Loucy (cell line): Measurements from ENCODE around the gene ZNF831.

Experiments
- H2AFZ ChIP-seq: fragments of 200-600 bp; sonication (generic); 2 replicates; pipeline ENCODE4 v1.6.0; 2016; ENCODE audit warnings: antibody characterized with exemption, mild to moderate bottlenecking, low read length, moderate library complexity
- H3F3A ChIP-seq: fragments of 200-600 bp; 2 replicates; pipeline ENCODE4 v1.6.0; 2016; ENCODE audit warnings: antibody characterized with exemption, low read depth, mild to moderate bottlenecking
- H3K27me3 ChIP-seq: fragments of 200-600 bp; sonication (generic); 2 replicates; pipeline ENCODE4 v1.6.1; 2014; ENCODE audit warnings: low read length, mild to moderate bottlenecking; ENCODE audit not compliant: insufficient read depth, poor library complexity, severe bottlenecking
- H3K36me3 ChIP-seq: fragments of 200-600 bp; sonication (generic); 2 replicates; pipeline ENCODE4 v1.6.1; 2016; ENCODE audit warnings: low read length; ENCODE audit not compliant: insufficient read depth
- H3K4me1 ChIP-seq: fragments of 200-600 bp; sonication (generic); 2 replicates; pipeline ENCODE4 v1.5.1; 2014; ENCODE audit warnings: low read length, mild to moderate bottlenecking; ENCODE audit not compliant: insufficient read depth, poor library complexity, severe bottlenecking
- H3K4me2 ChIP-seq: fragments of 200-600 bp; sonication (generic); 2 replicates; pipeline ENCODE4 v1.6.0; 2014; ENCODE audit warnings: antibody characterized with exemption, low read length, low read depth, mild to moderate bottlenecking; ENCODE audit not compliant: poor library complexity, severe bottlenecking
- H3K4me3 ChIP-seq: fragments of 200-600 bp; sonication (generic); 2 replicates; pipeline ENCODE4 v1.5.1; 2014; ENCODE audit warnings: low read length, mild to moderate bottlenecking, mixed read lengths; ENCODE audit not compliant: poor library complexity, severe bottlenecking
- H3K79me2 ChIP-seq: fragments of 200-600 bp; sonication (generic); 2 replicates; pipeline ENCODE4 v1.6.1; 2014; ENCODE audit warnings: low read length; ENCODE audit not compliant: insufficient read depth
- H3K9ac ChIP-seq: fragments of 200-600 bp; sonication (generic); 2 replicates; pipeline ENCODE4 v1.6.0; 2014; ENCODE audit warnings: mild to moderate bottlenecking, low read depth, low read length, moderate library complexity; ENCODE audit not compliant: poor library complexity, severe bottlenecking
- H3K9me2 ChIP-seq: fragments of 200-600 bp; sonication (generic); replicated peaks from 2 replicates; pipeline ENCODE4 v1.6.1; 2016; ENCODE audit warnings: low read depth, low read length, mixed read lengths
- H3K9me3 ChIP-seq: fragments of 200-600 bp; sonication (generic); 2 replicates; pipeline ENCODE4 v1.6.1; 2014; ENCODE audit warnings: mild to moderate bottlenecking, antibody characterized with exemption, low read length, low read depth; ENCODE audit not compliant: insufficient read depth
- H4K20me1 ChIP-seq: fragments of 200-600 bp; sonication (generic); 2 replicates; pipeline ENCODE4 v1.6.0; 2014; ENCODE audit warnings: antibody characterized with exemption, low read length, mild to moderate bottlenecking; ENCODE audit not compliant: insufficient read depth, poor library complexity, severe bottlenecking
- CTCF ChIP-seq: fragments of 200-600 bp; sonication (generic); conservative IDR thresholded peaks from 2 replicates; pipeline ENCODE4 v1.5.1; 2014; ENCODE audit warnings: mild to moderate bottlenecking, antibody characterized with exemption, low read length
- EZH2phosphoT487 ChIP-seq: fragments of 200-600 bp; IDR thresholded peaks from 2 replicates; pipeline ENCODE4 v1.6.1; 2018; ENCODE audit warnings: antibody characterized with exemption, mild to moderate bottlenecking, moderate library complexity, borderline replicate concordance

ZNF831 gene

GRCh38 chr20:59301343-59302007 is 137.9 kb downstream of the ZNF831 start:
- H2AFZ ChIP-seq: no peak overlapping the region
- no peaks in the 10 kb centered on the region for H3K27me3 ChIP-seq
- H3F3A ChIP-seq: no peaks in the 10 kb centered on the region
- no peaks in the 10 kb centered on the region for H3K9me3 ChIP-seq
- H3K36me3 ChIP-seq: no peaks in the 10 kb centered on the region
- H3K4me1 ChIP-seq: no peaks in the 10 kb centered on the region
- TF ChIP-seq CTCF (no peak), EZH2phosphoT487 (no peak)
- no peaks in the 10 kb centered on the region for H3K9me2 ChIP-seq
- no peaks in the 10 kb centered on the region for H3K79me2 ChIP-seq
- H3K4me2 ChIP-seq: no peak overlapping the region
- no peak overlapping the region for H3K9ac ChIP-seq
- no peaks in the 10 kb centered on the region for H4K20me1 ChIP-seq
- H3K4me3 ChIP-seq: no peak overlapping the region

- H3K79me2 ChIP-seq: no peaks in the 10 kb centered on the region
- no peaks in the 10 kb centered on the region for H3K4me1 ChIP-seq
- H3K27me3 ChIP-seq: no peaks in the 10 kb centered on the region
- H3F3A ChIP-seq: no peaks in the 10 kb centered on the region
- no peak overlapping the region for H3K9ac ChIP-seq
- TF ChIP-seq EZH2phosphoT487 (no peak), CTCF (no peak)
- H4K20me1 ChIP-seq: no peaks in the 10 kb centered on the region
- H3K4me3 ChIP-seq: no peak overlapping the region
- H3K9me2 ChIP-seq: no peaks in the 10 kb centered on the region
- H3K36me3 ChIP-seq: no peaks in the 10 kb centered on the region
- H2AFZ ChIP-seq: no peak overlapping the region
- H3K9me3 ChIP-seq: no peaks in the 10 kb centered on the region
- H3K4me2 ChIP-seq: no peak overlapping the region
These were observed 142.5 kb downstream of the ZNF831 start for GRCh38 chr20:59305908-59306655.

- H3F3A ChIP-seq: no peaks in the 10 kb centered on the region
- H3K4me3 ChIP-seq: no peak overlapping the region
- no peaks in the 10 kb centered on the region for H4K20me1 ChIP-seq
- no peaks in the 10 kb centered on the region for H3K4me1 ChIP-seq
- no peak overlapping the region for H3K9ac ChIP-seq
- no peak overlapping the region for H3K4me2 ChIP-seq
- TF ChIP-seq EZH2phosphoT487 (no peak), CTCF (no peak)
- H3K27me3 ChIP-seq: no peaks in the 10 kb centered on the region
- no peaks in the 10 kb centered on the region for H3K36me3 ChIP-seq
- no peaks in the 10 kb centered on the region for H3K79me2 ChIP-seq
- no peaks in the 10 kb centered on the region for H3K9me2 ChIP-seq
- H3K9me3 ChIP-seq: no peaks in the 10 kb centered on the region
- H2AFZ ChIP-seq: no peak overlapping the region
These were observed 143.6 kb downstream of the ZNF831 start for GRCh38 chr20:59307270-59307669.
